Forelimb muscle (tissue), 1 donor: Measurements from ENCODE around the gene TDRD7. TPM values are rescaled to one million over a fixed set of nuclear protein-coding genes. Genes with fewer than 3 reads are reported as not detected.
"Not testable (repeated sequence)": the region's sequence is repeated elsewhere in the genome, so short reads cannot be mapped to it uniquely, and the experiment has no call there.

Experiments
- DNase-seq: peaks from one replicate; pipeline ENCODE4 v3.0.0-alpha.2; 2013; ENCODE audit warnings: low read depth
- polyA plus RNA-seq: library from polyadenylated mRNA; unstranded; fragments of 120-200 nt; gene quantifications from one replicate; pipeline ENCODE4 v1.2.1, GENCODE V29; 2013; ENCODE audit not compliant: insufficient read length

Gene TDRD7
- polyA plus RNA-seq, 1 donor = 4.4 TPM

GRCh38 chr9:97473717-97474116, 61.8 kb downstream of the TDRD7 start:
- no peak for DNase-seq

GRCh38 chr9:97474372-97474925, 62.6 kb downstream of the TDRD7 start:
- DNase-seq = no peak

GRCh38 chr9:97475059-97475458, 63.2 kb downstream of the TDRD7 start:
- DNase-seq = no peak

- DNase-seq = no peak
Observed at GRCh38 chr9:97478301-97478981, 66.5 kb downstream of the TDRD7 start.

GRCh38 chr9:97479496-97480159, 67.7 kb downstream of the TDRD7 start:
- no peak for DNase-seq

GRCh38 chr9:97480174-97480573, 68.3 kb downstream of the TDRD7 start:
- DNase-seq = no peak

- no peak for DNase-seq
Observed at GRCh38 chr9:97480749-97481148, 68.9 kb downstream of the TDRD7 start.

- DNase-seq = no peak
Observed at GRCh38 chr9:97484134-97484533, 72.2 kb downstream of the TDRD7 start.

- no peak for DNase-seq
Observed at GRCh38 chr9:97487107-97487506, 75.2 kb downstream of the TDRD7 start.

- DNase-seq = no peak
Observed at GRCh38 chr9:97487861-97488260, 76.0 kb downstream of the TDRD7 start.

- no peak for DNase-seq
Observed at GRCh38 chr9:97491216-97491999, 79.5 kb downstream of the TDRD7 start.

GRCh38 chr9:97497558-97498375, 85.9 kb downstream of the TDRD7 start:
- DNase-seq = not testable (repeated sequence)

GRCh38 chr9:97498846-97499245, 87.0 kb downstream of the TDRD7 start:
- not testable (repeated sequence) for DNase-seq

GRCh38 chr9:97500263-97500662, 88.4 kb downstream of the TDRD7 start:
- no peak for DNase-seq

- DNase-seq = no peak
Observed at GRCh38 chr9:97500765-97501176, 88.9 kb downstream of the TDRD7 start.

- DNase-seq = no peak
Observed at GRCh38 chr9:97501177-97501971, 89.5 kb downstream of the TDRD7 start, which contains the start of gene TMOD1. Gene TMOD1, plus strand, starts transcription at chr9:97501666. Its CDS starts 22,523 bp downstream, at chr9:97524189.

GRCh38 chr9:97501972-97502221, 90.0 kb downstream of the TDRD7 start:
- no peak for DNase-seq

- no peak for DNase-seq
Observed at GRCh38 chr9:97502222-97502983, 90.5 kb downstream of the TDRD7 start.

GRCh38 chr9:97502984-97503861, 91.3 kb downstream of the TDRD7 start:
- no peak for DNase-seq
